TTC549 (cell line): ENCODE measurements around the gene PIK3R5.

ENCODE experiments used
- FAIRE-seq: peaks from 2 replicates; lab custom pipeline; 2012; peaks lifted over from hg19 to GRCh38; lab: Jason Lieb, UNC

The PIK3R5 gene

DNA sequence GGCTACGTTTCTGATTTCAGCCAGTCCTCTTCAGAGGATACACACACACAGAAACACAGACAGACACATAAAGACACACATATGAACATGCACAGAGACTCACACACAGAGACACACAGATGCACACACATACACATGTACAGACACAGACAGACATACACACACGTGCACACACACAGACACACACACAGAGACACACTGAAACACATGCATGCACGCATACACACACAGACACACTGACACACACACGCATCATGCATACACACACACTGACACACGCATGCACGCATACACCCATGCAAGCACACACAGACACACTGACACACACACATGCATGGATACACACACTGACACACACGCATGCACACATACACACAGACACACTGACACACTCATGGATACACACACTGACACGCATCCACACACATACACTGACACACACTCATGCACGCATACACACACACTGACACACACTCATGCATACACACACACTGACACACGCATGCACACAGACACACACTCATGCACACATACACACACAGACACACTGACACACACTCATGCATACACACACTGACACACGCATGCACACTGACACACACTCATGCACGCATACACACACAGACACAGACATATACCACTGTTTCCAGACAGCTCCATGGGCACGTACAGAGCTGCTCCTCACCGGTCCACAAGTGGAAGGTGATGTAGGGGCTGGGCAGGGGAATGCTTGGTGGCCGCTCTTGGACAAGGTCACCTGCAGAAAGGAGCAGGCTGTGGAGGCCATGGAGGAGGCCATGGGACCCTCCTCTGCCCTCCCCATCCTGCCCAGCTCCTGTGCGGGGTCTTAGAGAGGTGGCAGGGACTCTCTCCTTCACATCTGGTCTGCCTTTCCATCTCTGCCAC is 136.2 kb downstream of the PIK3R5 start:
- no peak for FAIRE-seq
